ENCODE data around the gene GPR142. TPM values are rescaled to one million over a fixed set of nuclear protein-coding genes. Genes with fewer than 3 reads are reported as not detected.

The GPR142 gene
- total and polyA plus RNA-seq, 2 of the 8 experiments (the other 6 are each of a cell fraction or from before 2014, with no cell fraction given), result 0.05 TPM; not detected in 1

DNA sequence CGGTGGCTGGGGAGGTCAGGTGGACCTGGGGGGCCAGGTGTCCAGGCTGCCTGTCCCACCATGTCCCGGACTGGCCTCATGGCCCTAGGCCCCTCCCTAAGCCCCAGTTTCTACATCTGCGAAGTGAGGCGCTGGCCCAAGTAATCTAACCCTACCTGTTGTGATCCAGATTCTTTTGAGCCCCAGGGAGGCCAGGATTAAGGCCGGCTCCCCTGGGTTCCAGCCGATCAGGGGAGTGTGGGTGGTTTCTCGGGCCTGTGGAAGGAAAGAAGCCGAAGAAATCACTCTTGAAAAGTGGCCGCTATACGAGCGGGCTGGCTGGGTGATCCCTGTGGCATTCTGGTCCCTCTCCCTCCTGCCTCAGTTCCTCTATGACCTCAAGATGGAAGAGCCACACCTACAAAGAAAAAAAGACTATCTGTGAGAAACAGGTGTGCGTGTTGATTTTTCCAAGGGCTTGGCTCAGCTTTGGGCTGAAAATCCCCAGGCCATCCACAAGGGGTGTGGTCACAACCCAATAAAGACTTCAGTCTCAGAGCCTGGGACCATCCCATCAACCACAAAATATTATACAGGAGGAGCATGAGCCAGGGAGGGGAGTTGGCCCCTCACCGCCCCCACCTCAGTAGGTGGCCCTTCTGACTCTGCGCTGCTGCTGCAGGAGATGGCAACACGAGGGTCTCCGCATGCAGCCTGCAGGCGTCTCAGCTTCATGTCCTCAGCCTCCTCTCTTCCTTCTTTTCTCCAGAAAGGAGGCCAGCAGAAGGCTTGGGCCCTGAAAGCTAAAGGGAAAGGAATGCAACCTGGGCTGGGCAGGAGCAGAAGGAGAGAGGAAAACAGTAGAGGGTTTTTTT is 20.3 kb downstream of the GPR142 start (continued):
- TF ChIP-seq YY1 (IDR thresholded peaks at IDR 0.05; ENCODE audit: low read depth, low read length) (no peak), RAD21 (IDR thresholded peaks at IDR 0.05 in 1 of 2, conservative IDR thresholded peaks at IDR 0.05 in 1 of 2; ENCODE audit: low read depth in 2 of 2, low read length in 2 of 2) (peak; percentile 11 to 12; a peak in 2 of 4 replicates), CREB1 (IDR thresholded peaks at IDR 0.05) (no peak), NRF1 (IDR thresholded peaks at IDR 0.05; ENCODE audit: low read depth, low read length) (no peak)

Measured in H1 (cell line).